Esophagus mucosa (tissue), 1 donor: ENCODE measurements around the gene TMEFF2. TPM values are rescaled to one million over a fixed set of nuclear protein-coding genes. Genes with fewer than 3 reads are reported as not detected.
A peak's percentile ranks its signal among the peaks of the same experiment; 100 is the strongest.

ENCODE experiments used
- ATAC-seq: fragments of 200-7000 bp; cut with Tn5 transposase; one replicate; pipeline ENCODE4 v1.9.1; 2020
- total RNA-seq: library from RNA; stranded (reverse); gene quantifications from one replicate; pipeline ENCODE4 v1.2.4, GENCODE V29; 2023
- donor health status: DM: yes; HTN: yes; CAD: no.

Gene TMEFF2
- total RNA-seq, 1 donor from 2014 or later, result not detected

- ATAC-seq, result no peak
These were observed 134.6 kb downstream of the TMEFF2 start for GRCh38 chr2:192060161-192060560.

GRCh38 chr2:192059266-192059665, 135.5 kb downstream of the TMEFF2 start:
- no peak for ATAC-seq

- no peak for ATAC-seq
These were observed 140.8 kb downstream of the TMEFF2 start for GRCh38 chr2:192053921-192054320.

GRCh38 chr2:192051533-192051932, 143.2 kb downstream of the TMEFF2 start:
- no peak for ATAC-seq

- ATAC-seq, result no peak
These were observed 145.4 kb downstream of the TMEFF2 start for GRCh38 chr2:192049362-192049761.

- ATAC-seq, result no peak
These were observed 147.2 kb downstream of the TMEFF2 start for GRCh38 chr2:192047315-192048107.

GRCh38 chr2:192044496-192044895, 150.2 kb downstream of the TMEFF2 start:
- no peak for ATAC-seq

GRCh38 chr2:192043216-192043870, 151.4 kb downstream of the TMEFF2 start:
- peak; percentile 13 for ATAC-seq

GRCh38 chr2:192042126-192042525, 152.6 kb downstream of the TMEFF2 start:
- ATAC-seq, result no peak

- ATAC-seq, result no peak
These were observed 156.6 kb downstream of the TMEFF2 start for GRCh38 chr2:192038110-192038509.

- ATAC-seq, result no peak
These were observed 158.8 kb downstream of the TMEFF2 start for GRCh38 chr2:192035731-192036442.

- ATAC-seq, result no peak
These were observed 163.9 kb downstream of the TMEFF2 start for GRCh38 chr2:192030856-192031255.

GRCh38 chr2:192030289-192030688, 164.4 kb downstream of the TMEFF2 start:
- ATAC-seq, result no peak

- ATAC-seq, result no peak
These were observed 165.6 kb downstream of the TMEFF2 start for GRCh38 chr2:192029089-192029488.

- ATAC-seq, result no peak
These were observed 168.0 kb downstream of the TMEFF2 start for GRCh38 chr2:192026825-192027120.

- no peak for ATAC-seq
These were observed 168.5 kb downstream of the TMEFF2 start for GRCh38 chr2:192026059-192026824.

- no peak for ATAC-seq
These were observed 169.1 kb downstream of the TMEFF2 start for GRCh38 chr2:192025637-192026036.

GRCh38 chr2:192023006-192023405, 171.7 kb downstream of the TMEFF2 start:
- ATAC-seq, result no peak

GRCh38 chr2:192017844-192018243, 176.9 kb downstream of the TMEFF2 start:
- ATAC-seq, result no peak

- ATAC-seq, result no peak
These were observed 178.5 kb downstream of the TMEFF2 start for GRCh38 chr2:192016265-192016664.

GRCh38 chr2:192013211-192013610, 181.5 kb downstream of the TMEFF2 start:
- no peak for ATAC-seq

- ATAC-seq, result no peak
These were observed 183.5 kb downstream of the TMEFF2 start for GRCh38 chr2:192011196-192011595.

GRCh38 chr2:192010073-192010472, 184.7 kb downstream of the TMEFF2 start:
- no peak for ATAC-seq
